HCT116 (cell line): ENCODE measurements around the gene DENND4A.

Experiments used
- EZH2phosphoT487 ChIP-seq: fragments of 200-600 bp; IDR thresholded peaks from 2 replicates; pipeline ENCODE4 v1.6.1; 2018; ENCODE audit warnings: antibody characterized with exemption, borderline replicate concordance
- POLR2A ChIP-seq: IDR thresholded peaks from 2 replicates; pipeline ENCODE4 v1.7.0; 2011; ENCODE audit warnings: borderline replicate concordance; ENCODE audit not compliant: insufficient read depth, insufficient read length; ENCODE audit errors: extremely low read depth
- TF ChIP-seq, protein P1 (sequence below), 3 experiments: fragments of 200-600 bp in 1 of 3; sonication (generic) in 1 of 3; IDR thresholded peaks in 2 of 3; conservative IDR thresholded peaks in 1 of 3; 2 replicates each; pipeline ENCODE4 v1.5.1; 2012 to 2017; ENCODE audit warnings: low read depth in 2 of 3, low read length in 2 of 3, antibody characterized with exemption in 1 of 3, borderline replicate concordance in 1 of 3, control low read depth in 1 of 3, mild to moderate bottlenecking in 1 of 3, mixed read lengths in 1 of 3, mixed run types in 1 of 3, moderate library complexity in 1 of 3; ENCODE audit not compliant: insufficient read depth in 1 of 3
- TF ChIP-seq, protein P2 (sequence below): IDR thresholded peaks from 2 replicates; pipeline ENCODE4 v1.6.1; 2012; ENCODE audit warnings: low read depth

DNA sequence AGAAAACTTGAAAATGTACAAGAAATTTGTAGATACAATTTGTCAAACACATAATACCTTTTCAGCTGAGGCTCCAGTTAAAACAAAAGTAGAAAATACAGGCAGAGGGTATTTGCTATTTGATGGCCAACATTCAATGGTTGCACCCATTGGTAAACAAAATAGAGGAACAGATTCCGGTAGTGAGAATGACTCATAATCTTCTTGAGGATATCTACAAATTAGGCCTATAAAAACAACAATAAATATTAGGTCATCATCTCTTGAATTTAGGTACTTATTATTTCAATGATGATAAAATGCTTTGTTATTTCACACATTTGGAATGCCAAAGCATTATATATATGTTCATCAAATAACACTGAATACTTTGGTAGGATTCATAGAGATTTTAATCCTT is 53.4 kb downstream of the DENND4A start:
- TF ChIP-seq, protein P1, sequence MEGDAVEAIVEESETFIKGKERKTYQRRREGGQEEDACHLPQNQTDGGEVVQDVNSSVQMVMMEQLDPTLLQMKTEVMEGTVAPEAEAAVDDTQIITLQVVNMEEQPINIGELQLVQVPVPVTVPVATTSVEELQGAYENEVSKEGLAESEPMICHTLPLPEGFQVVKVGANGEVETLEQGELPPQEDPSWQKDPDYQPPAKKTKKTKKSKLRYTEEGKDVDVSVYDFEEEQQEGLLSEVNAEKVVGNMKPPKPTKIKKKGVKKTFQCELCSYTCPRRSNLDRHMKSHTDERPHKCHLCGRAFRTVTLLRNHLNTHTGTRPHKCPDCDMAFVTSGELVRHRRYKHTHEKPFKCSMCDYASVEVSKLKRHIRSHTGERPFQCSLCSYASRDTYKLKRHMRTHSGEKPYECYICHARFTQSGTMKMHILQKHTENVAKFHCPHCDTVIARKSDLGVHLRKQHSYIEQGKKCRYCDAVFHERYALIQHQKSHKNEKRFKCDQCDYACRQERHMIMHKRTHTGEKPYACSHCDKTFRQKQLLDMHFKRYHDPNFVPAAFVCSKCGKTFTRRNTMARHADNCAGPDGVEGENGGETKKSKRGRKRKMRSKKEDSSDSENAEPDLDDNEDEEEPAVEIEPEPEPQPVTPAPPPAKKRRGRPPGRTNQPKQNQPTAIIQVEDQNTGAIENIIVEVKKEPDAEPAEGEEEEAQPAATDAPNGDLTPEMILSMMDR (IDR thresholded peaks at IDR 0.05 in 2 of 3, conservative IDR thresholded peaks at IDR 0.05 in 1 of 3; ENCODE audit: borderline replicate concordance in 1 of 3, insufficient read depth in 1 of 3, low read depth in 2 of 3, low read length in 2 of 3) = no peak
- no peak for TF ChIP-seq EZH2phosphoT487
- no peak for TF ChIP-seq POLR2A
- TF ChIP-seq, protein P2, sequence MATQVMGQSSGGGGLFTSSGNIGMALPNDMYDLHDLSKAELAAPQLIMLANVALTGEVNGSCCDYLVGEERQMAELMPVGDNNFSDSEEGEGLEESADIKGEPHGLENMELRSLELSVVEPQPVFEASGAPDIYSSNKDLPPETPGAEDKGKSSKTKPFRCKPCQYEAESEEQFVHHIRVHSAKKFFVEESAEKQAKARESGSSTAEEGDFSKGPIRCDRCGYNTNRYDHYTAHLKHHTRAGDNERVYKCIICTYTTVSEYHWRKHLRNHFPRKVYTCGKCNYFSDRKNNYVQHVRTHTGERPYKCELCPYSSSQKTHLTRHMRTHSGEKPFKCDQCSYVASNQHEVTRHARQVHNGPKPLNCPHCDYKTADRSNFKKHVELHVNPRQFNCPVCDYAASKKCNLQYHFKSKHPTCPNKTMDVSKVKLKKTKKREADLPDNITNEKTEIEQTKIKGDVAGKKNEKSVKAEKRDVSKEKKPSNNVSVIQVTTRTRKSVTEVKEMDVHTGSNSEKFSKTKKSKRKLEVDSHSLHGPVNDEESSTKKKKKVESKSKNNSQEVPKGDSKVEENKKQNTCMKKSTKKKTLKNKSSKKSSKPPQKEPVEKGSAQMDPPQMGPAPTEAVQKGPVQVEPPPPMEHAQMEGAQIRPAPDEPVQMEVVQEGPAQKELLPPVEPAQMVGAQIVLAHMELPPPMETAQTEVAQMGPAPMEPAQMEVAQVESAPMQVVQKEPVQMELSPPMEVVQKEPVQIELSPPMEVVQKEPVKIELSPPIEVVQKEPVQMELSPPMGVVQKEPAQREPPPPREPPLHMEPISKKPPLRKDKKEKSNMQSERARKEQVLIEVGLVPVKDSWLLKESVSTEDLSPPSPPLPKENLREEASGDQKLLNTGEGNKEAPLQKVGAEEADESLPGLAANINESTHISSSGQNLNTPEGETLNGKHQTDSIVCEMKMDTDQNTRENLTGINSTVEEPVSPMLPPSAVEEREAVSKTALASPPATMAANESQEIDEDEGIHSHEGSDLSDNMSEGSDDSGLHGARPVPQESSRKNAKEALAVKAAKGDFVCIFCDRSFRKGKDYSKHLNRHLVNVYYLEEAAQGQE = no peak
